A549 (cell line): ENCODE data around the gene TUBGCP2. TPM values are rescaled to one million over a fixed set of nuclear protein-coding genes. Genes with fewer than 3 reads are reported as not detected.

Experiments used
- ATAC-seq, 2 experiments: fragments of 200-7000 bp in 1 of 2; fragments of >200 bp in 1 of 2; cut with Nextera tagmentation in 1 of 2; cut with Tn5 transposase in 1 of 2; 3 replicates each; pipeline versions ENCODE4 v1.8.0 to v1.9.1; 2018 to 2020; ENCODE audit warnings: mild to moderate bottlenecking in 1 of 2, moderate library complexity in 1 of 2
- CTCF ChIA-PET: fragments of 300-600 bp; sonication (Branson Sonifier 250); formaldehyde crosslinking; extraction: SDS; loops from one replicate; lab custom pipeline; 2021; ENCODE audit warnings: antibody characterized with exemption, inconsistent platforms; lab: Yijun Ruan, JAX
- POLR2A ChIA-PET: fragments of 350-600 bp; formaldehyde crosslinking; extraction: SDS; loops from one replicate; lab custom pipeline; 2021; ENCODE audit warnings: antibody characterized with exemption, inconsistent platforms; lab: Yijun Ruan, JAX
- DNase-seq, 2 experiments: peaks; one replicate each; pipeline versions ENCODE4 v3.0.0 to v3.0.0-alpha.2; 2011 to 2016; ENCODE audit warnings: low read depth in 1 of 2, low spot score in 1 of 2
- FAIRE-seq: peaks from 2 replicates; lab custom pipeline; 2011; peaks lifted over from hg19 to GRCh38; lab: Jason Lieb, UNC
- H3K27ac ChIP-seq, 2 experiments: fragments of >200 bp; sonication (Bioruptor Twin); formaldehyde crosslinking; 3 replicates each; pipeline ENCODE4 v1.5.1; 2016 to 2017
- H3K4me1 ChIP-seq: fragments of >200 bp; sonication (Bioruptor Twin); formaldehyde crosslinking; 3 replicates; pipeline ENCODE4 v1.6.1; 2016
- H3K4me2 ChIP-seq: fragments of >200 bp; sonication (Bioruptor Twin); formaldehyde crosslinking; 3 replicates; pipeline ENCODE4 v1.6.1; 2016
- H3K4me3 ChIP-seq: fragments of >200 bp; sonication (Bioruptor Twin); formaldehyde crosslinking; 3 replicates; pipeline ENCODE4 v1.5.1; 2016
- H3K9me3 ChIP-seq: fragments of >200 bp; sonication (Bioruptor Twin); formaldehyde crosslinking; 3 replicates; pipeline ENCODE4 v1.6.1; 2016
- CBX2 ChIP-seq: fragments of 200-600 bp; sonication (generic); IDR thresholded peaks from 2 replicates; pipeline ENCODE4 v1.6.1; 2016; ENCODE audit warnings: low read depth, mild to moderate bottlenecking, borderline replicate concordance
- CHD2 ChIP-seq: fragments of 150-350 bp; IDR thresholded peaks from 2 replicates; pipeline ENCODE4 v1.6.1; 2014; ENCODE audit warnings: low read length; ENCODE audit not compliant: partially characterized antibody
- CHD4 ChIP-seq: fragments of 200-600 bp; sonication (generic); IDR thresholded peaks from 2 replicates; pipeline ENCODE4 v1.6.1; 2016; ENCODE audit warnings: antibody characterized with exemption, mild to moderate bottlenecking, borderline replicate concordance
- CTCF ChIP-seq: fragments of >200 bp; sonication (Bioruptor Twin); formaldehyde crosslinking; IDR thresholded peaks from 3 replicates; pipeline ENCODE4 v1.5.1; 2016
- EHF ChIP-seq: fragments of 250-450 bp; sonication (Bioruptor Pico); IDR thresholded peaks from 2 replicates; pipeline ENCODE4 v1.5.0; 2020; ENCODE audit warnings: mild to moderate bottlenecking
- EHMT2 ChIP-seq: fragments of 200-600 bp; sonication (generic); IDR thresholded peaks from 2 replicates; pipeline ENCODE4 v1.6.1; 2016; ENCODE audit warnings: antibody characterized with exemption, low read depth, mild to moderate bottlenecking, moderate library complexity
- ELK1 ChIP-seq: fragments of 150-350 bp; IDR thresholded peaks from 2 replicates; pipeline ENCODE4 v1.6.1; 2014; ENCODE audit warnings: low read depth, mild to moderate bottlenecking, low read length
- EP300 ChIP-seq, 2 experiments: fragments of >200 bp; sonication (Bioruptor Twin); formaldehyde crosslinking; IDR thresholded peaks; 2 replicates in 1 of 2; 3 replicates in 1 of 2; pipeline ENCODE4 v1.6.1; 2016 to 2017
- HES2 ChIP-seq: fragments of >200 bp; sonication (Bioruptor Twin); formaldehyde crosslinking; IDR thresholded peaks from 2 replicates; pipeline ENCODE4 v1.6.1; 2016
- HOXB5 ChIP-seq: fragments of 250-450 bp; sonication (Bioruptor Pico); IDR thresholded peaks from 2 replicates; pipeline ENCODE4 v1.5.0; 2020; ENCODE audit warnings: mild to moderate bottlenecking, moderate library complexity
- KDM1A ChIP-seq: fragments of 200-600 bp; sonication (generic); IDR thresholded peaks from 2 replicates; pipeline ENCODE4 v1.6.1; 2016; ENCODE audit warnings: low read depth, mild to moderate bottlenecking
- KDM5A ChIP-seq: fragments of 200-600 bp; sonication (generic); IDR thresholded peaks from 2 replicates; pipeline ENCODE4 v1.6.1; 2016; ENCODE audit warnings: antibody characterized with exemption, mild to moderate bottlenecking
- MYC ChIP-seq: IDR thresholded peaks from 2 replicates; pipeline ENCODE4 v1.6.1; 2012; ENCODE audit warnings: mild to moderate bottlenecking, inconsistent platforms, low read length, improper control_type of control experiment, borderline replicate concordance
- NPAS2 ChIP-seq: fragments of 250-450 bp; sonication (Bioruptor Pico); IDR thresholded peaks from 2 replicates; pipeline ENCODE4 v1.8.0; 2022; ENCODE audit warnings: mild to moderate bottlenecking, moderate library complexity, borderline replicate concordance
- NR3C1 ChIP-seq: fragments of >200 bp; sonication (Bioruptor Twin); formaldehyde crosslinking; IDR thresholded peaks from 3 replicates; pipeline ENCODE4 v1.6.1; 2017
- PHF8 ChIP-seq: fragments of 200-600 bp; sonication (generic); IDR thresholded peaks from 2 replicates; pipeline ENCODE4 v1.6.1; 2016; ENCODE audit warnings: low read depth, mild to moderate bottlenecking, antibody characterized with exemption, moderate library complexity, borderline replicate concordance
- POLR2AphosphoS2 ChIP-seq: conservative IDR thresholded peaks from 2 replicates; pipeline ENCODE4 v1.6.1; 2012; ENCODE audit warnings: low read length, improper control_type of control experiment, inconsistent platforms
- RAD21 ChIP-seq, 2 experiments: fragments of >200 bp in 1 of 2; sonication (Bioruptor Twin) in 1 of 2; formaldehyde crosslinking in 1 of 2; IDR thresholded peaks in 1 of 2; conservative IDR thresholded peaks in 1 of 2; 2 replicates in 1 of 2; 3 replicates in 1 of 2; pipeline ENCODE4 v1.6.1; 2012 to 2018; ENCODE audit warnings: inconsistent platforms in 1 of 2
- RCOR1 ChIP-seq: fragments of 150-350 bp; IDR thresholded peaks from 2 replicates; pipeline ENCODE4 v1.6.1; 2014; ENCODE audit warnings: antibody characterized with exemption, low read length, low read depth
- REST ChIP-seq: fragments of 200-600 bp; sonication (generic); IDR thresholded peaks from 2 replicates; pipeline ENCODE4 v1.6.1; 2016; ENCODE audit warnings: antibody characterized with exemption, mild to moderate bottlenecking, moderate library complexity
- TP53 ChIP-seq: fragments of 250-450 bp; sonication (Bioruptor Pico); IDR thresholded peaks from 2 replicates; pipeline ENCODE4 v1.5.0; 2021; ENCODE audit warnings: mild to moderate bottlenecking, moderate library complexity
- ZFP36 ChIP-seq: fragments of 450-650 bp; IDR thresholded peaks from 2 replicates; pipeline ENCODE4 v1.6.1; 2014; ENCODE audit warnings: borderline replicate concordance; ENCODE audit not compliant: partially characterized antibody
- ZNF302 ChIP-seq: fragments of 250-450 bp; sonication (Bioruptor Pico); IDR thresholded peaks from 2 replicates; pipeline ENCODE4 v1.9.0; 2021; ENCODE audit warnings: inconsistent platforms, mild to moderate bottlenecking, moderate library complexity
- WGBS: methylation state at CpG from one replicate; pipeline ENCODE4 v1.1.6; 2017; ENCODE audit errors: missing lambda C conversion rate; 5-methylcytosine and 5-hydroxymethylcytosine counted together
- polyA plus RNA-seq, 4 experiments: library from polyadenylated mRNA; depleted of rRNA in 3 of 4; stranded (reverse); fragments of >200 nt; fragmentation: RNase III in 1 of 4; extraction: RNeasy Plus Mini Kit Qiagen cat#74134 plus additional on column Dnase treatment in 1 of 4; gene quantifications; 2 replicates in 3 of 4; 3 replicates in 1 of 4; pipeline ENCODE4 v1.2.3, GENCODE V29; 2011 to 2017

The TUBGCP2 gene
- polyA plus RNA-seq, 2 of the 4 experiments (the other 2 are of a cell fraction) = 33.6 to 44.5 TPM

GRCh38 chr10:133270204-133270603 lies 38.5 kb downstream of the TUBGCP2 start (continued):
- no peak for TF ChIP-seq ZFP36

- no peak overlapping the region for H3K27ac ChIP-seq
- peaks cover 15% of the 10 kb centered on the region for H3K4me1 ChIP-seq
- FAIRE-seq (no peak), DNase-seq (no peak), ATAC-seq (no peak)
- CTCF ChIA-PET = interaction anchor here (1.7 to 3.1 kb wide), 2 partner anchors 12 to 38 kb away, joined by 3 to 9 read pairs; no protein-coding TSS in a partner anchor
- no peak overlapping the region for H3K4me3 ChIP-seq
- 70% methylated on average over 2 of the region's 26 CpGs for WGBS
- POLR2A ChIA-PET = no interaction called here
- no peaks in the 10 kb centered on the region for H3K9me3 ChIP-seq
- no peak for TF ChIP-seq CHD2
- no peak for TF ChIP-seq MYC
- TF ChIP-seq POLR2AphosphoS2 = no peak
- TF ChIP-seq EHF (CRISPR knock-in tag) = no peak
- no peak for TF ChIP-seq EP300 (IDR thresholded peaks at IDR 0.05)
- TF ChIP-seq NR3C1 = no peak
- TF ChIP-seq PHF8 = no peak
- no peak for TF ChIP-seq HOXB5 (CRISPR knock-in tag)
- TF ChIP-seq HES2 = no peak
- no peak for TF ChIP-seq RCOR1
- no peak for TF ChIP-seq TP53
- no peak for TF ChIP-seq KDM5A
- TF ChIP-seq REST = no peak
- TF ChIP-seq RAD21 (conservative IDR thresholded peaks at IDR 0.05 in 1 of 2, IDR thresholded peaks at IDR 0.05 in 1 of 2) = no peak
- TF ChIP-seq KDM1A = no peak
- TF ChIP-seq, all 56 proteins: peak for 0
- H3K4me2 ChIP-seq = no peak overlapping the region
Measured at GRCh38 chr10:133269367-133269766, 39.3 kb downstream of the TUBGCP2 start.

GRCh38 chr10:133268532-133268931 lies 40.1 kb downstream of the TUBGCP2 start:
- ATAC-seq = no peak
- WGBS = 90% methylated on average over 4 of the region's 22 CpGs
- H3K4me2 ChIP-seq = no peak overlapping the region
- ChIA-PET POLR2A (no interaction called here), CTCF (interaction anchor here (1.2 to 3.1 kb wide), 2 partner anchors 27 to 39 kb away, joined by 3 to 9 read pairs; no protein-coding TSS in a partner anchor)
- FAIRE-seq = no peak
- H3K4me1 ChIP-seq = peaks cover 20% of the 10 kb centered on the region
- no peak for DNase-seq
- TF ChIP-seq EP300 (IDR thresholded peaks at IDR 0.05) (no peak), NPAS2 (no peak), CHD4 (no peak), ELK1 (no peak), EHMT2 (no peak), CBX2 (no peak), CTCF (no peak), ZNF302 (CRISPR knock-in tag) (no peak)
- H3K9me3 ChIP-seq = no peaks in the 10 kb centered on the region
- no peak overlapping the region for H3K27ac ChIP-seq
- H3K4me3 ChIP-seq = no peak overlapping the region
